HG03045 (cell line): ENCODE measurements around the gene MLLT1.

Source experiments
- ATAC-seq: cut with Tn5 transposase; IDR thresholded peaks from one replicate; pipeline ENCODE4 v1.9.1; 2021; ENCODE audit warnings: mild to moderate bottlenecking, moderate library complexity; ENCODE audit not compliant: unreplicated experiment

MLLT1 gene

DNA sequence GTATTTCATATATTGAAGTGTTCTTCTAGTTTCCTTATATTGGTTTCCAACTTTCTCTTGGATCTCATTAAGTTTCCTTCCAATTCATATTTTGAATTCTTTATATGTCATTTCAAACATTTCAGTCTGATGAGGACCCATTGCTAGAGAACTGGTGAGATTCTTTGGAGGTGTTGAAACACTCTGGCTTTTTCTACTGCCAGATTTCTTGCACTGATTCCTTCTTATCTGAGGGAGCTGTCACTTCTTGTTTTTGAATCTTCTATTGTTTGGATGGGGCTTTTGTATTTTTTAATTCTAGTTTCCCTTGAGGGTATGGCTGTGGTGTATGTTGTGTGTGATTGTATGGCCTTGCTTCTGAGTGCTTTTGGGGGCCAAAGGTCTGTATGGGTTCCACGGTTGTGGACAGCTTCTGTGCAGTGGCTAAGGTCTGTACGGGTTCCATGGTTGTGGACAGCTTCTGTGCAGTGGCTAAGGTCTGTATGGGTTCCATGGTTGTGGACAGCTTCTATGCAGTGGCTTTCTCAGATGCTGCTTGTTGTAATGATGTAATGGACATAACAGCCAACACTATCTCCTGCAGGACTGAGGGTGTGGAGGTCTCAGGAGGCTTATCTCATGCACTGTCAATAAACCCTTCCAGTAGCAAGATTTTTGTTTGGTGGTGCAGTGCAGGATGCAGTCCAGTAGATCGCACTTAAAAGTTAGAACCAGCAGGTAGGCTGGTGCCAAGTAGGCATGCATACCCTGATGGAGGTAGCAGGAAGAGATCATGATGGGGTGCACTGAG lies 107.5 kb downstream of the MLLT1 start:
- ATAC-seq = no peak

DNA sequence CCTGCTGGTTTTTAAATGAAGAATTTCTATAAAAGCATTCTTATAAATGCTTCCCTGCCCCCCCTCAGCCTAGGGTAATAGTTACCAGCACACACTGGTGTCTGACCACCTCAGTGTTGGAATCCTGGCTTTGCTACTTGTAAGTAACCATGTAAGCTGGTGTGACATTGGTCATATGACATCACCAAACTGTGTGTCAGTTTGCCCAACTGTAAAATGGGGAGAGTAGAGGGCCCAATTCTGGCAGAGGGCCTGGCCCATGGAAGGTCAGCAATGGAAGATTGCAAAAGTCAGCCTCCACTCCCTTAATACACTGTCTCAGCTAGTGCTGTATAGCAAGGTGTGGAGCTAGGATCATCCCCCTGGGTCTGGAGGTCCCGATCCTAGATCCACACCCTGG lies 112.7 kb downstream of the MLLT1 start:
- ATAC-seq = no peak

DNA sequence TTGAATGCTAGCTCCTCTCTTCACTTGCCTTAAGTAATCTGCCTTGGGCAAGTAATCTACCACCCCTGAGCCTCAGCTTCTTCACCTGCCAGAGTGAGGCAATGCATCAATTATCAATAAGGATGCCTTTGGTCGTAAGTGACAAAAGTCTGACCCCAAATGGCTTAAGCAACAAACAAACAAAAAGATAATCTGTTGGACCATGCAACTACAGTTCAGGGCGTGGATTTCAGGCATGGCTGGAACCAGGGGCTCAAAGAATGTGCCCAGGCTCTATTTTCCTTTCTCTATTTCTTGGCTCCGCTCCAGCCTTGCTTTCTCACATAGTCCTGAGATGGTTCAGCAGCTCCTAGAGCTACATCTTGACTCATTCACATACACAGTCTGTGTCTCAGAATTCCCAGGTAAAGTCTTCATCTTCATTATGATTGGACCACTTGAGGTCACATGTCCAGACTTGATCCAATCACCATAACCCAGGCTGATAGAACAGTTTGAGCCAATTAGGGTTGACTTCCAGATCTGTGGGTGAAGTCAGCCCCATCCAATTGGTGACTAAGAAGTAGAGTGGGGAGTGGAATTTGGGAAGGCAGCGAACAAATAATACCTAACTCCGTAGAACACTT lies 114.8 kb downstream of the MLLT1 start:
- no peak for ATAC-seq

DNA sequence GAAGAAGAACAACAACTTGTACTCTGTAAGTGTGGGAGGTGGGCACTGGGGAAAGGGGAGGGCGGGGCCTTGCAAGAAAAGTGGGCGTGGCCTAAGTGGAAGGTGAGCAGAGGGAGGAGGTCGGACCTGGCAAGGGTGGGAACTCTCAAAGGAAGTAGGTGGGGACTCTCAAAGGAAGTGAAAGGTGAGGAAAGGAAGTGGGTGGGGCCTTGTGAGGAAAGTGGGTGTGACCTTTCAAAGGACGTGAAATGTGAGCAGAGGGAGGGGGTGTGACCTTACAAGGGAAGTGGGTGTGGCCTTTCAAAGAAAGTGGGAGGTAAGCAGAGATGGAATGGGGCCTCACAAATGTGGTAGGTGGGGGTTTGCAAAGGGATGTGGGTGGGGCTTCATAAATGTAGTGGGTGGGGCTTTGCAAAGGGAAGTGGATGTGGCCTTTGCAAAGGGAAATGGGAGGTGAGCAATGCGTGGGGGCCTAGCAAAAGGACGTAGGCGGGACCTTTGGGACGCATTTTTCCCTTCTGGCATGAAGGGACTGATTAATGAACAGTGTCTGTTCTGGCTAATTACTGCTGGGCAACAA lies 118.4 kb downstream of the MLLT1 start:
- no peak for ATAC-seq
